HCT116 (cell line): ENCODE data around the gene STIM1. TPM values are rescaled to one million over a fixed set of nuclear protein-coding genes. Genes with fewer than 3 reads are reported as not detected.

Experiments used
- ATAC-seq: fragments of 200-7000 bp; cut with Tn5 transposase; 2 replicates; pipeline ENCODE4 v1.9.1; 2020; ENCODE audit warnings: mild to moderate bottlenecking, moderate library complexity
- BruUV-seq: library from RNA; stranded (reverse); fragments of 400-500 nt; replicated peaks from 2 replicates; lab custom pipeline; 2021; lab: Mats Ljungman, UMichigan
- CTCF ChIA-PET: fragments of 300-600 bp; sonication (Branson Sonifier 250); formaldehyde crosslinking; loops from one replicate; lab custom pipeline; 2021; ENCODE audit warnings: antibody characterized with exemption; lab: Charles Lee
- POLR2A ChIA-PET: fragments of 300-600, 350-600 bp; sonication (Branson Sonifier 250); formaldehyde crosslinking; loops from one replicate; lab custom pipeline; 2021; ENCODE audit warnings: antibody characterized with exemption; lab: Charles Lee
- RAD21 ChIA-PET, 2 experiments: fragments of 300-600 bp; sonication (Branson Sonifier 250); formaldehyde crosslinking; loops; one replicate each; lab custom pipeline; 2023; ENCODE audit warnings: low total read pairs in 2 of 2; ENCODE audit not compliant: uncharacterized antibody in 2 of 2, unreplicated experiment in 2 of 2, low non-redundant PET in 1 of 2; lab: Charles Lee
- DNase-seq: peaks from one replicate; pipeline ENCODE4 v3.0.0-alpha.2; 2010; ENCODE audit warnings: low read depth, low spot score
- H2AFZ ChIP-seq: fragments of 200-600 bp; shearing (Covaris generic), sonication (generic); 2 replicates; pipeline ENCODE4 v1.6.1; 2017; ENCODE audit warnings: low read depth, mixed run types, mixed read lengths, antibody characterized with exemption, low read length; ENCODE audit not compliant: poor library complexity, severe bottlenecking
- H3K27ac ChIP-seq: 2 replicates; pipeline ENCODE4 v1.5.1; 2012; ENCODE audit warnings: low read depth, low read length
- H3K27me3 ChIP-seq: fragments of 200-600 bp; sonication (generic); 2 replicates; pipeline ENCODE4 v1.6.1; 2016; ENCODE audit warnings: mixed run types, low read length, mixed read lengths; ENCODE audit not compliant: insufficient read depth
- H3K36me3 ChIP-seq, 2 experiments: fragments of 200-500 bp in 1 of 2; fragments of 200-600 bp in 1 of 2; sonication (Bioruptor generic) in 1 of 2; sonication (generic) in 1 of 2; 2 replicates each; pipeline versions ENCODE4 v1.5.1 to v1.6.1; 2014 to 2016; ENCODE audit warnings: low read length in 2 of 2, inconsistent platforms in 1 of 2, mixed read lengths in 1 of 2, mixed run types in 1 of 2; ENCODE audit not compliant: insufficient read depth in 2 of 2, control insufficient read depth in 1 of 2
- H3K4me1 ChIP-seq, 2 experiments: fragments of 200-600 bp in 1 of 2; sonication (generic) in 1 of 2; 2 replicates each; pipeline versions ENCODE4 v1.5.1 to v1.6.1; 2012 to 2017; ENCODE audit warnings: low read length in 2 of 2, inconsistent platforms in 1 of 2, mild to moderate bottlenecking in 1 of 2, mixed read lengths in 1 of 2, mixed run types in 1 of 2, moderate library complexity in 1 of 2; ENCODE audit not compliant: insufficient read depth in 2 of 2, control insufficient read depth in 1 of 2
- H3K4me2 ChIP-seq: fragments of 200-600 bp; sonication (generic); 2 replicates; pipeline ENCODE4 v1.6.1; 2017; ENCODE audit warnings: mixed run types, low read length, mixed read lengths
- H3K4me3 ChIP-seq, 2 experiments: fragments of 200-600 bp in 1 of 2; sonication (generic) in 1 of 2; replicated peaks in 1 of 2; 2 replicates each; pipeline ENCODE4 v1.5.1; 2011 to 2016; ENCODE audit warnings: low read length in 2 of 2, control low read depth in 1 of 2, low read depth in 1 of 2, mild to moderate bottlenecking in 1 of 2, mixed read lengths in 1 of 2, mixed run types in 1 of 2
- H3K79me2 ChIP-seq: fragments of 200-600 bp; sonication (generic); 2 replicates; pipeline ENCODE4 v1.6.1; 2017; ENCODE audit warnings: mild to moderate bottlenecking, mixed run types, low read length, moderate library complexity, mixed read lengths; ENCODE audit not compliant: insufficient read depth
- H3K9ac ChIP-seq: fragments of 200-600 bp; sonication (generic); 2 replicates; pipeline ENCODE4 v1.6.1; 2016; ENCODE audit warnings: low read length, mixed read lengths
- H3K9me2 ChIP-seq: fragments of 200-600 bp; sonication (generic), shearing (Covaris generic); 2 replicates; pipeline ENCODE4 v1.6.1; 2017; ENCODE audit warnings: mixed run types, mild to moderate bottlenecking, moderate library complexity; ENCODE audit not compliant: insufficient read depth
- H3K9me3 ChIP-seq, 2 experiments: fragments of 200-500 bp in 1 of 2; fragments of 200-600 bp in 1 of 2; sonication (Bioruptor generic) in 1 of 2; sonication (generic) in 1 of 2; 2 replicates each; pipeline ENCODE4 v1.6.1; 2014 to 2017; ENCODE audit warnings: low read length in 2 of 2, mixed read lengths in 2 of 2, inconsistent platforms in 1 of 2, low read depth in 1 of 2, mild to moderate bottlenecking in 1 of 2, mixed run types in 1 of 2, moderate library complexity in 1 of 2; ENCODE audit not compliant: control insufficient read depth in 1 of 2, insufficient read depth in 1 of 2
- H4K20me1 ChIP-seq: fragments of 200-600 bp; sonication (generic), shearing (Covaris generic); 2 replicates; pipeline ENCODE4 v1.6.1; 2017; ENCODE audit warnings: mixed run types, mild to moderate bottlenecking, moderate library complexity; ENCODE audit not compliant: insufficient read depth
- CBX3 ChIP-seq: IDR thresholded peaks from 2 replicates; pipeline ENCODE4 v1.6.1; 2012; ENCODE audit warnings: low read depth
- CEBPB ChIP-seq: IDR thresholded peaks from 2 replicates; pipeline ENCODE4 v1.6.1; 2012; ENCODE audit warnings: low read depth
- MAX ChIP-seq: IDR thresholded peaks from 2 replicates; pipeline ENCODE4 v1.6.1; 2012
- POLR2AphosphoS5 ChIP-seq: IDR thresholded peaks from 2 replicates; pipeline ENCODE4 v1.6.1; 2011; ENCODE audit warnings: mild to moderate bottlenecking, low read depth, low read length, moderate library complexity
- REST ChIP-seq: IDR thresholded peaks from 2 replicates; pipeline ENCODE4 v1.6.1; 2012; ENCODE audit warnings: low read depth
- SRF ChIP-seq: IDR thresholded peaks from 2 replicates; pipeline ENCODE4 v1.6.1; 2012; ENCODE audit warnings: low read depth
- ZBTB33 ChIP-seq: IDR thresholded peaks from 2 replicates; pipeline ENCODE4 v1.6.1; 2011; ENCODE audit warnings: mild to moderate bottlenecking, low read length, moderate library complexity; ENCODE audit not compliant: insufficient replicate concordance; ENCODE audit errors: extremely low read depth
- ZNF274 ChIP-seq: fragments of 200-500 bp; sonication (Bioruptor generic); IDR thresholded peaks from 2 replicates; pipeline ENCODE4 v1.6.1; 2014; ENCODE audit warnings: mild to moderate bottlenecking, low read depth, low read length, inconsistent platforms
- intact Hi-C: fragments of 100-400 bp; cut with micrococcal nuclease; formaldehyde crosslinking; loops from 2 replicates; pipeline ENCODE4 v1.10.0; 2022
- total RNA-seq: library from RNA; stranded (reverse); gene quantifications from one replicate; pipeline ENCODE4 v1.2.1, GENCODE V29; 2021; ENCODE audit not compliant: unreplicated experiment

The STIM1 gene
- total RNA-seq, 1 experiment from 2014 or later = 22.3 TPM

GRCh38 chr11:3873712-3874349, 18.4 kb downstream of the STIM1 start:
- ChIA-PET POLR2A (interaction anchor here (1.0 kb wide), 1 partner anchor 19 kb away, joined by 3 read pairs; no protein-coding TSS in a partner anchor), CTCF (interaction anchor here (1.5 to 4.2 kb wide), 2 partner anchors 19 to 33 kb away, joined by 3 to 17 read pairs; partner anchors contain the start of genes RHOG and STIM1), RAD21 (interaction anchor here in 1 of 2 experiments (1.1 kb wide), 1 partner anchor 19 kb away, joined by 3 read pairs; the partner anchor contains the start of gene STIM1)
- H3K9me2 ChIP-seq = no peaks in the 10 kb centered on the region
- no peak for DNase-seq
- no peak overlapping the region for H3K4me2 ChIP-seq
- BruUV-seq = no TSS peak
- no peak overlapping the region for H2AFZ ChIP-seq
- H3K9me3 ChIP-seq = no peaks in the 10 kb centered on the region
- H3K9ac ChIP-seq = no peak overlapping the region
- H3K27ac ChIP-seq = no peak overlapping the region
- no peaks in the 10 kb centered on the region for H3K36me3 ChIP-seq
- intact Hi-C loops = no loop called here
- ATAC-seq = no peak
- no peaks in the 10 kb centered on the region for H4K20me1 ChIP-seq
- no peak for TF ChIP-seq POLR2AphosphoS5
- no peak for TF ChIP-seq ZBTB33
- TF ChIP-seq CBX3 = no peak
- TF ChIP-seq REST = no peak
- no peak for TF ChIP-seq SRF
- no peak for TF ChIP-seq MAX
- TF ChIP-seq ZNF274 = no peak
- TF ChIP-seq CEBPB = no peak
- H3K27me3 ChIP-seq = no peaks in the 10 kb centered on the region
- no peaks in the 10 kb centered on the region for H3K79me2 ChIP-seq
- H3K4me3 ChIP-seq = no peak overlapping the region
- H3K4me1 ChIP-seq = 0 out of 4 replicates have a peak, but pooled peaks cover 0 to 5% of the 10 kb centered on the region in 2 experiments
